GM23338 (cell line): ENCODE measurements around the gene PRMT9.

Experiments used
- CREB1 ChIP-seq: fragments of 250-450 bp; sonication (Bioruptor Pico); IDR thresholded peaks from 2 replicates; pipeline ENCODE4 v1.5.0; 2020; ENCODE audit warnings: low read depth, mild to moderate bottlenecking, moderate library complexity
- EZH2phosphoT487 ChIP-seq: fragments of 200-600 bp; sonication (generic); IDR thresholded peaks from one replicate; pipeline ENCODE4 v1.8.1; 2018; ENCODE audit warnings: antibody characterized with exemption; ENCODE audit not compliant: unreplicated experiment
- POLR2AphosphoS5 ChIP-seq: IDR thresholded peaks from 2 replicates; pipeline ENCODE4 v1.6.1; 2016; ENCODE audit warnings: antibody characterized with exemption, low read depth
- STAT1 ChIP-seq: IDR thresholded peaks from one replicate; pipeline ENCODE4 v1.6.1; 2016; ENCODE audit warnings: antibody characterized with exemption; ENCODE audit not compliant: unreplicated experiment
- TF ChIP-seq, protein P1 (sequence below), 2 experiments: fragments of 200-600 bp in 1 of 2; sonication (generic) in 1 of 2; conservative IDR thresholded peaks; 2 replicates each; pipeline versions ENCODE4 v1.5.1 to v1.6.1; 2016 to 2017; ENCODE audit warnings: antibody characterized with exemption in 2 of 2, low read depth in 2 of 2, mild to moderate bottlenecking in 2 of 2, moderate library complexity in 1 of 2
- TF ChIP-seq, protein P2 (sequence below): IDR thresholded peaks from one replicate; pipeline ENCODE4 v1.6.1; 2018; ENCODE audit warnings: antibody characterized with exemption; ENCODE audit not compliant: unreplicated experiment

DNA sequence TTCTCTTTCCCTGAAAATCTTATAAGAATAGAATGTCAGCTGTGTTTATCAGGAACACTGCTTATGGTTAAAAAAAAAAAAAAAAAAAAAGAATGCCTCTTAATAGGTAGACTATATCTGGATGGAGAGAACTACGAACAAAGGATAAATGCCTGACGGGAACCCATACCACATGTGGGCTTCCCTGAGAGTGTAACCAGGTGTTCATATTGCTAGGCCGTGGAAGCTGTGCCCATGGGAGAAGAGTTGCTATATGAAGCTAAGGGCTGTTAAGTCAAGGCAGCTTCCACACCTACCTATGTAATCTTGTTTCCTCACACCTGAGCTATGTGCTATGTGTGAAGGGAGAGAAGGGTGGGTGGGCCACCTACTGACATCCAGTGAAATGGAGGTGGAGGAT, 39.5 kb downstream of the PRMT9 start:
- TF ChIP-seq EZH2phosphoT487 (no peak), STAT1 (no peak), POLR2AphosphoS5 (no peak), CREB1 (CRISPR knock-in tag) (no peak)
- TF ChIP-seq, protein P1, sequence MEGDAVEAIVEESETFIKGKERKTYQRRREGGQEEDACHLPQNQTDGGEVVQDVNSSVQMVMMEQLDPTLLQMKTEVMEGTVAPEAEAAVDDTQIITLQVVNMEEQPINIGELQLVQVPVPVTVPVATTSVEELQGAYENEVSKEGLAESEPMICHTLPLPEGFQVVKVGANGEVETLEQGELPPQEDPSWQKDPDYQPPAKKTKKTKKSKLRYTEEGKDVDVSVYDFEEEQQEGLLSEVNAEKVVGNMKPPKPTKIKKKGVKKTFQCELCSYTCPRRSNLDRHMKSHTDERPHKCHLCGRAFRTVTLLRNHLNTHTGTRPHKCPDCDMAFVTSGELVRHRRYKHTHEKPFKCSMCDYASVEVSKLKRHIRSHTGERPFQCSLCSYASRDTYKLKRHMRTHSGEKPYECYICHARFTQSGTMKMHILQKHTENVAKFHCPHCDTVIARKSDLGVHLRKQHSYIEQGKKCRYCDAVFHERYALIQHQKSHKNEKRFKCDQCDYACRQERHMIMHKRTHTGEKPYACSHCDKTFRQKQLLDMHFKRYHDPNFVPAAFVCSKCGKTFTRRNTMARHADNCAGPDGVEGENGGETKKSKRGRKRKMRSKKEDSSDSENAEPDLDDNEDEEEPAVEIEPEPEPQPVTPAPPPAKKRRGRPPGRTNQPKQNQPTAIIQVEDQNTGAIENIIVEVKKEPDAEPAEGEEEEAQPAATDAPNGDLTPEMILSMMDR (conservative IDR thresholded peaks at IDR 0.05; ENCODE audit: low read depth in 2 of 2), result no peak
- TF ChIP-seq, protein P2, sequence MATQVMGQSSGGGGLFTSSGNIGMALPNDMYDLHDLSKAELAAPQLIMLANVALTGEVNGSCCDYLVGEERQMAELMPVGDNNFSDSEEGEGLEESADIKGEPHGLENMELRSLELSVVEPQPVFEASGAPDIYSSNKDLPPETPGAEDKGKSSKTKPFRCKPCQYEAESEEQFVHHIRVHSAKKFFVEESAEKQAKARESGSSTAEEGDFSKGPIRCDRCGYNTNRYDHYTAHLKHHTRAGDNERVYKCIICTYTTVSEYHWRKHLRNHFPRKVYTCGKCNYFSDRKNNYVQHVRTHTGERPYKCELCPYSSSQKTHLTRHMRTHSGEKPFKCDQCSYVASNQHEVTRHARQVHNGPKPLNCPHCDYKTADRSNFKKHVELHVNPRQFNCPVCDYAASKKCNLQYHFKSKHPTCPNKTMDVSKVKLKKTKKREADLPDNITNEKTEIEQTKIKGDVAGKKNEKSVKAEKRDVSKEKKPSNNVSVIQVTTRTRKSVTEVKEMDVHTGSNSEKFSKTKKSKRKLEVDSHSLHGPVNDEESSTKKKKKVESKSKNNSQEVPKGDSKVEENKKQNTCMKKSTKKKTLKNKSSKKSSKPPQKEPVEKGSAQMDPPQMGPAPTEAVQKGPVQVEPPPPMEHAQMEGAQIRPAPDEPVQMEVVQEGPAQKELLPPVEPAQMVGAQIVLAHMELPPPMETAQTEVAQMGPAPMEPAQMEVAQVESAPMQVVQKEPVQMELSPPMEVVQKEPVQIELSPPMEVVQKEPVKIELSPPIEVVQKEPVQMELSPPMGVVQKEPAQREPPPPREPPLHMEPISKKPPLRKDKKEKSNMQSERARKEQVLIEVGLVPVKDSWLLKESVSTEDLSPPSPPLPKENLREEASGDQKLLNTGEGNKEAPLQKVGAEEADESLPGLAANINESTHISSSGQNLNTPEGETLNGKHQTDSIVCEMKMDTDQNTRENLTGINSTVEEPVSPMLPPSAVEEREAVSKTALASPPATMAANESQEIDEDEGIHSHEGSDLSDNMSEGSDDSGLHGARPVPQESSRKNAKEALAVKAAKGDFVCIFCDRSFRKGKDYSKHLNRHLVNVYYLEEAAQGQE, result no peak
